ENCODE measurements around the gene PITHD1.
A peak's percentile ranks its signal among the peaks of the same experiment; 100 is the strongest.

Gene PITHD1

GRCh38 chr1:23799570-23800399, 21.6 kb downstream of the PITHD1 start:
- no peak for TF ChIP-seq ZNF565 (CRISPR knock-in tag; conservative IDR thresholded peaks at IDR 0.05; ENCODE audit: low read depth)
- no peak for TF ChIP-seq ZNF8 (CRISPR knock-in tag; IDR thresholded peaks at IDR 0.05)
- TF ChIP-seq TCF4 (CRISPR knock-in tag; IDR thresholded peaks at IDR 0.05; ENCODE audit: borderline replicate concordance): no peak
- no peak for TF ChIP-seq ISL1 (CRISPR knock-in tag; IDR thresholded peaks at IDR 0.05)
- TF ChIP-seq SNAI2 (CRISPR knock-in tag; IDR thresholded peaks at IDR 0.05): no peak
- no peak for TF ChIP-seq PATZ1 (CRISPR knock-in tag; IDR thresholded peaks at IDR 0.05; ENCODE audit: borderline replicate concordance)
- no peak for TF ChIP-seq ZFP30 (CRISPR knock-in tag; IDR thresholded peaks at IDR 0.05)
- no peak for TF ChIP-seq BACH2 (CRISPR knock-in tag; IDR thresholded peaks at IDR 0.05; ENCODE audit: borderline replicate concordance)
- TF ChIP-seq CSRNP3 (CRISPR knock-in tag; IDR thresholded peaks at IDR 0.05): no peak
- no peak for TF ChIP-seq OSR1 (CRISPR knock-in tag; IDR thresholded peaks at IDR 0.05)
- TF ChIP-seq ARNTL (CRISPR knock-in tag; IDR thresholded peaks at IDR 0.05; ENCODE audit: borderline replicate concordance, low read depth): no peak
- no peak for TF ChIP-seq CREB5 (CRISPR knock-in tag; IDR thresholded peaks at IDR 0.05; ENCODE audit: low read depth)
- TF ChIP-seq POU6F1 (CRISPR knock-in tag; IDR thresholded peaks at IDR 0.05; ENCODE audit: borderline replicate concordance, low read depth): no peak
- no peak for TF ChIP-seq GLIS3 (CRISPR knock-in tag; IDR thresholded peaks at IDR 0.05)
- TF ChIP-seq ZFP3 (CRISPR knock-in tag; IDR thresholded peaks at IDR 0.05): no peak
- peak; percentile 30 for ATAC-seq

GRCh38 chr1:23800400-23801337, 22.5 kb downstream of the PITHD1 start, which contains the start of gene GALE:
TSS of gene GALE (minus strand) at chr1:23800754. CDS start at chr1:23799007, 1,747 bp downstream.
- TF ChIP-seq CREB5 (CRISPR knock-in tag; IDR thresholded peaks at IDR 0.05; ENCODE audit: low read depth) (no peak), ZNF8 (CRISPR knock-in tag; IDR thresholded peaks at IDR 0.05) (no peak), ISL1 (CRISPR knock-in tag; IDR thresholded peaks at IDR 0.05) (no peak), CSDC2 (CRISPR knock-in tag; IDR thresholded peaks at IDR 0.05) (no peak), PPARA (CRISPR knock-in tag; IDR thresholded peaks at IDR 0.05; ENCODE audit: borderline replicate concordance) (no peak), CSRNP3 (CRISPR knock-in tag; IDR thresholded peaks at IDR 0.05) (peak; percentile 45; the same call in 1 of the 2 replicates), PATZ1 (CRISPR knock-in tag; IDR thresholded peaks at IDR 0.05; ENCODE audit: borderline replicate concordance) (no peak), GLIS3 (CRISPR knock-in tag; IDR thresholded peaks at IDR 0.05) (peak; percentile 71; the same call in 1 of the 2 replicates), ZFP30 (CRISPR knock-in tag; IDR thresholded peaks at IDR 0.05) (no peak), TSHZ2 (CRISPR knock-in tag; IDR thresholded peaks at IDR 0.05) (no peak), SNAI2 (CRISPR knock-in tag; IDR thresholded peaks at IDR 0.05) (no peak)
- ATAC-seq: peak; percentile 87

Measured in SK-N-SH treated with all-trans-retinoic acid at 6 μM for 48 hours (cell line).